ENCODE results near the gene CDH12. TPM values are rescaled to one million over a fixed set of nuclear protein-coding genes. Genes with fewer than 3 reads are reported as not detected.
"Not testable (repeated sequence)": the region's sequence is repeated elsewhere in the genome, so short reads cannot be mapped to it uniquely, and the experiment has no call there.

The CDH12 gene
- total RNA-seq, 3 donors from 2014 or later, result not detected

- H3K4me1 Mint-ChIP-seq (ENCODE audit: low read depth), result no peaks in the 10 kb centered on the region
- ATAC-seq, result no peak
- no peaks in the 10 kb centered on the region for H3K27me3 Mint-ChIP-seq (ENCODE audit: low read depth)
- no peaks in the 10 kb centered on the region for H3K36me3 Mint-ChIP-seq (ENCODE audit: insufficient read depth)
- no peak overlapping the region for H3K4me3 Mint-ChIP-seq
- H3K9me3 Mint-ChIP-seq, result no peaks in the 10 kb centered on the region
- DNase-seq, result no peak
Observed at GRCh38 chr5:22344000-22344399, 509.1 kb downstream of the CDH12 start.

- no peaks in the 10 kb centered on the region for H3K4me1 Mint-ChIP-seq (ENCODE audit: low read depth)
- H3K36me3 Mint-ChIP-seq (ENCODE audit: insufficient read depth), result no peaks in the 10 kb centered on the region
- DNase-seq (no peak), ATAC-seq (no peak)
- H3K9me3 Mint-ChIP-seq, result peaks cover 8% of the 10 kb centered on the region
- H3K4me3 Mint-ChIP-seq, result no peak overlapping the region
- no peaks in the 10 kb centered on the region for H3K27me3 Mint-ChIP-seq (ENCODE audit: low read depth)
Observed at GRCh38 chr5:22341406-22341805, 511.7 kb downstream of the CDH12 start.

DNA sequence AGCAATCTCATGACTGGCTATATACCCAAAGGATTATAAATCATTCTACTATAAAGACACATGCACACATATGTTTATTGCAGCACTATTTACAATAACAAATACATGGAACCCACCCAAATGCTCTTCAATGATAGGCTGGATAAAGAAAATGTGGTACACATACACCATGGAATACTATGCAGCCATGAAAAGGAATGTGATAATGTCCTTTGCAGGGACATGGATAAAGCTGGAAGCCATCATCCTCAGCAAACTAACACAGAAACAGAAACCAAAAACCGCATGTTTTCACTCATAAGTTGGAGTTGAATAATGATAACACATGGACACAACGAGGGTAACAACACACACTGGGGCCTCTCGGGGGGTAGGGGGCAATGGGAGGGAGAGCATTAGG lies 520.2 kb downstream of the CDH12 start:
- not testable (repeated sequence) for H3K27me3 Mint-ChIP-seq (ENCODE audit: low read depth); DNase-seq; H3K4me1 Mint-ChIP-seq (ENCODE audit: low read depth); H3K4me3 Mint-ChIP-seq; H3K36me3 Mint-ChIP-seq (ENCODE audit: insufficient read depth); ATAC-seq
- H3K9me3 Mint-ChIP-seq, result peaks cover 29% of the 10 kb centered on the region

GRCh38 chr5:22329683-22330082 lies 523.5 kb downstream of the CDH12 start:
- ATAC-seq (no peak), DNase-seq (no peak)
- no peaks in the 10 kb centered on the region for H3K27me3 Mint-ChIP-seq (ENCODE audit: low read depth)
- H3K4me3 Mint-ChIP-seq, result no peak overlapping the region
- H3K36me3 Mint-ChIP-seq (ENCODE audit: insufficient read depth), result no peaks in the 10 kb centered on the region
- peaks cover 15% of the 10 kb centered on the region for H3K9me3 Mint-ChIP-seq
- no peaks in the 10 kb centered on the region for H3K4me1 Mint-ChIP-seq (ENCODE audit: low read depth)

DNA sequence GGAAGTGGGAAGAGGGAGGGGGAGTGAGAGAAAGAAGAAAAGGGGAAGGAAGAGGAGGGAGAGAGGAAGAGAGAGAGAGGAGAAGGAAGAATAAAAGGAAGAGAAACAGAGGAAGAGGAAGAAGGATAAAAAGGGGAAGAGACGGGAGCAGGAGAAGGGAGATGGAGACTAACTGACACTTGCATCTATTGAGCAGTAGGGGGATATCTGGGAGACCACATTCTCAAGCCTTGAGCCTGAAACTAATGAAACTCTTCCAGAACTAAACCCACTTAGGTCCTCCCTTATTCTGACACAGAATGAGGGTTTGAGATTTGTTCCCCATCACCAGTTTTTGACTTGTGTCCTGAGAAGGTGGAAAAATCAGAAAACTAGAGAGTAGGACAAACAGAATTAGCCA lies 533.3 kb downstream of the CDH12 start:
- Mint-ChIP-seq H3K9me3 (peaks cover 15% of the 10 kb centered on the region), H3K36me3 (ENCODE audit: insufficient read depth) (no peaks in the 10 kb centered on the region)

GRCh38 chr5:22316294-22316693 lies 536.9 kb downstream of the CDH12 start:
- no peak for ATAC-seq
- Mint-ChIP-seq H3K27me3 (ENCODE audit: low read depth) (no peaks in the 10 kb centered on the region), H3K9me3 (peaks cover 16% of the 10 kb centered on the region), H3K4me3 (no peak overlapping the region), H3K4me1 (ENCODE audit: low read depth) (no peaks in the 10 kb centered on the region), H3K36me3 (ENCODE audit: insufficient read depth) (no peaks in the 10 kb centered on the region)
- no peak for DNase-seq

More for the DNA sequence above, 533.3 kb downstream of the CDH12 start:
- no peak for DNase-seq
- no peak for ATAC-seq
- no peaks in the 10 kb centered on the region for H3K27me3 Mint-ChIP-seq (ENCODE audit: low read depth)
- no peak overlapping the region for H3K4me3 Mint-ChIP-seq
- H3K4me1 Mint-ChIP-seq (ENCODE audit: low read depth), result no peaks in the 10 kb centered on the region

DNA sequence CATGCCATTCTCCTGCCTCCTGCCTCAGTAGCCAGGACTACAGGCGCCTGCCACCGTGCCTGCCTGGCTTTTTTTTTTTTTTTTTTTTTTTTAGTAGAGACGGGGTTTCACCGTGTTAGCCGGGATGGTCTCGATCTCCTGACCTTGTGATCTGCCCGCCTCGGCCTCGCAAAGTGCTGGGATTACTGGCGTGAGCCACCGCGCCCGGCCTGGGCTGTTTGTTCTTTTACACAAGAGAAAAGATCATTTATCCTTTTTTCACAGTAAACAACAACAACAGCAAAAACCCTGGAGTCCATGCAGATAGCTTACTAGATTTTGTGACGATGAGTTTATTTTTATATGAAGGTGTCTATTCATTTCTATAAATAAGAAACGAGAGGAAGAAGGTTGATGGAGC lies 538.1 kb downstream of the CDH12 start:
- H3K4me3 Mint-ChIP-seq; H3K4me1 Mint-ChIP-seq (ENCODE audit: low read depth); H3K9me3 Mint-ChIP-seq; H3K36me3 Mint-ChIP-seq (ENCODE audit: insufficient read depth); H3K27me3 Mint-ChIP-seq (ENCODE audit: low read depth); ATAC-seq; DNase-seq: not testable (repeated sequence)

DNA sequence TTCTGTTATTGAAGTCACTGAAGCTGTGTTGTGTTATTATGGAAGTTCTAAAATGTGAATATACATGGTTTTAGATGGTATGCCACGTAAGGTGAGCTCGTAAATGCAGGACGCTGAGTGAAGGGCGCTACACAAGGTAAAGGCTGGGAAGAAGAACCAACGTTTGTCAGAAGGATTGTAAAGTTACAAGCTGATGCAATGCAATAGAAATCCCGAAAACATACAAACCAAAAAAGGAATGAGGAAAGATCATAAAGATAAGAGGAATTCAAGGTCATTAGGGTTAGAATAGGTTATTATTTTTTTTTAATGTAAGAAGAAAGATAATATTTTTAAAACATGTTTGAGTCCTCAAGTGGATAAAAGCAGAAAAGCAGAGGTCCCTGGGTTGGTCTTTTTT lies 538.6 kb downstream of the CDH12 start:
- Mint-ChIP-seq H3K4me1 (ENCODE audit: low read depth) (no peaks in the 10 kb centered on the region), H3K9me3 (peaks cover 7% of the 10 kb centered on the region), H3K36me3 (ENCODE audit: insufficient read depth) (no peaks in the 10 kb centered on the region), H3K4me3 (no peak overlapping the region), H3K27me3 (ENCODE audit: low read depth) (no peaks in the 10 kb centered on the region)
- ATAC-seq (no peak), DNase-seq (no peak)

- Mint-ChIP-seq H3K27me3 (ENCODE audit: low read depth) (no peaks in the 10 kb centered on the region), H3K4me3 (no peak overlapping the region), H3K4me1 (ENCODE audit: low read depth) (no peaks in the 10 kb centered on the region), H3K9me3 (no peaks in the 10 kb centered on the region), H3K36me3 (ENCODE audit: insufficient read depth) (no peaks in the 10 kb centered on the region)
- DNase-seq (no peak), ATAC-seq (no peak)
Observed at GRCh38 chr5:22306011-22306410, 547.1 kb downstream of the CDH12 start.

- ATAC-seq (no peak), DNase-seq (no peak)
- H3K4me1 Mint-ChIP-seq (ENCODE audit: low read depth), result no peaks in the 10 kb centered on the region
- no peak overlapping the region for H3K4me3 Mint-ChIP-seq
- H3K36me3 Mint-ChIP-seq (ENCODE audit: insufficient read depth), result no peaks in the 10 kb centered on the region
- peaks cover 28% of the 10 kb centered on the region for H3K9me3 Mint-ChIP-seq
- no peaks in the 10 kb centered on the region for H3K27me3 Mint-ChIP-seq (ENCODE audit: low read depth)
Observed at GRCh38 chr5:22295832-22296231, 557.3 kb downstream of the CDH12 start.

- no peaks in the 10 kb centered on the region for H3K4me1 Mint-ChIP-seq (ENCODE audit: low read depth)
- H3K4me3 Mint-ChIP-seq, result no peak overlapping the region
- no peaks in the 10 kb centered on the region for H3K36me3 Mint-ChIP-seq (ENCODE audit: insufficient read depth)
- no peaks in the 10 kb centered on the region for H3K27me3 Mint-ChIP-seq (ENCODE audit: low read depth)
- H3K9me3 Mint-ChIP-seq, result peaks cover 44% of the 10 kb centered on the region
- ATAC-seq, result no peak
- no peak for DNase-seq
Observed at GRCh38 chr5:22293147-22293546, 560.0 kb downstream of the CDH12 start.

GRCh38 chr5:22278164-22278563 lies 575.0 kb downstream of the CDH12 start:
- DNase-seq (no peak), ATAC-seq (no peak)
- Mint-ChIP-seq H3K4me1 (ENCODE audit: low read depth) (no peaks in the 10 kb centered on the region), H3K4me3 (no peak overlapping the region), H3K36me3 (ENCODE audit: insufficient read depth) (no peaks in the 10 kb centered on the region), H3K9me3 (peaks cover 3% of the 10 kb centered on the region), H3K27me3 (ENCODE audit: low read depth) (no peaks in the 10 kb centered on the region)

DNA sequence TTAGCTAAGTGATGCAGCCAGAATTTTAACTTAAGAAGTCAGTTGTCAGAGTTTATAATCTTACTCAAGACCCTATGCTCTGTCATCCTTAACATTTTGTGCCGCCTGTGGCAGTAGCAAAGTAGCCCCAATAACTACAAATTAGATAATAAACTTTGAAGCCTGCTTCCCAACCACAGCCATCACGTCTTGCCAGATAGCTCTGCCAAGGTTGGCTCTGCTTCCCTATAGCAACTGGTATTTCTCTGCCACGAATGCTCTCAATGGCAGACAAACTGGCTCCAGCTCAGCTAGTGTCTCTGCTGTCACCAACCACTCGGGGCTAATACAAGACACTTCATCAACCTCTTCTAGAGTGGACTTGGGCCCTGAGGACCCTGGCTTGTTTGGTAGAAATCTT lies 576.1 kb downstream of the CDH12 start:
- no peaks in the 10 kb centered on the region for H3K4me1 Mint-ChIP-seq (ENCODE audit: low read depth)
- H3K4me3 Mint-ChIP-seq, result no peak overlapping the region
- no peaks in the 10 kb centered on the region for H3K36me3 Mint-ChIP-seq (ENCODE audit: insufficient read depth)
- peaks cover 5% of the 10 kb centered on the region for H3K9me3 Mint-ChIP-seq
- ATAC-seq (no peak), DNase-seq (no peak)
- no peaks in the 10 kb centered on the region for H3K27me3 Mint-ChIP-seq (ENCODE audit: low read depth)

DNA sequence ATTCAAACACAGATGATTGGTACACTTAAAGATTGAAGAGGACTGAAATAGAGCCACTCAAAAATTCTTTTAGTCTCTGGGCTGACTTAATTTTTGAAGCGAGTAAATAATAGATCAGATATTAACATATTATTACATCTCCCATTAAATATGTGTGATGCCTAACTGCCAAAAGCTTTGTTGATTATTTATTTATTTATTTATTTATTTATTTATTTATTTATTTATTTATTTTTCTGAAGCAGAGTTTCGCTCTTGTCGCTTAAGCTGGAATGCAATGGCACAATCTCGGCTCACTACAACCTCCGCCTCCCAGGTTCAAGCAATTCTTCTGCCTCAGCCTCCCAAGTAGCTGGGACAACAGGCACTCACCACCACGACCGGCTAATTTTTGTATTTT lies 587.3 kb downstream of the CDH12 start:
- not testable (repeated sequence) for DNase-seq; ATAC-seq; H3K4me1 Mint-ChIP-seq (ENCODE audit: low read depth); H3K36me3 Mint-ChIP-seq (ENCODE audit: insufficient read depth); H3K4me3 Mint-ChIP-seq; H3K27me3 Mint-ChIP-seq (ENCODE audit: low read depth)
- peaks cover 11% of the 10 kb centered on the region for H3K9me3 Mint-ChIP-seq

- no peak for DNase-seq
- no peaks in the 10 kb centered on the region for H3K4me1 Mint-ChIP-seq (ENCODE audit: low read depth)
- H3K9me3 Mint-ChIP-seq, result peaks cover 12% of the 10 kb centered on the region
- no peak overlapping the region for H3K4me3 Mint-ChIP-seq
- no peaks in the 10 kb centered on the region for H3K36me3 Mint-ChIP-seq (ENCODE audit: insufficient read depth)
- ATAC-seq, result no peak
- H3K27me3 Mint-ChIP-seq (ENCODE audit: low read depth), result no peaks in the 10 kb centered on the region
Observed at GRCh38 chr5:22258139-22258538, 595.0 kb downstream of the CDH12 start.

DNA sequence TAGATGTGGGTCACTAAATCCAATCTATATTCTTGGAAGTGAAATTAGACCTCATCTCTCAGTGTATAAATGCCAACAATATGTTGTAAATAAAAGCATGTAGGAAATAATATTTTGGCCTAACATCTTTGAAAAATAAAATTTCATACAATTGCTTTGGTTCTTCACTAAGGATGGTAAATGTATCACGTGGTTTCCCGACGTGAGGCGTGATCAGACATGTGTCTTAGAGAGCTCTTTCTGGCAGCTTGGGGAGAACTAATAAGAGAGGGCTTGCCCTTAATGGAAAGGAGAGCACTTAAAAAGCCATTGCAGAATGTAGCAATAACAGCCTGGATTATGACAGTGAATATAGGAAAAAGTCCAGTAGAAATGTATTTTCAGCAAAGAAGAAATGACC lies 602.6 kb downstream of the CDH12 start:
- H3K9me3 Mint-ChIP-seq, result peaks cover 21% of the 10 kb centered on the region
- no peaks in the 10 kb centered on the region for H3K27me3 Mint-ChIP-seq (ENCODE audit: low read depth)
- no peak overlapping the region for H3K4me3 Mint-ChIP-seq
- no peak for ATAC-seq
- no peaks in the 10 kb centered on the region for H3K36me3 Mint-ChIP-seq (ENCODE audit: insufficient read depth)
- DNase-seq, result no peak
- no peaks in the 10 kb centered on the region for H3K4me1 Mint-ChIP-seq (ENCODE audit: low read depth)

Data from activated T-cell treated with anti-CD3 and anti-CD28 coated beads, Interleukin-2, amount 50 U/mL, for 4 hours (primary cell).